K562 (cell line): ENCODE measurements around the gene FBXL13. TPM values are rescaled to one million over a fixed set of nuclear protein-coding genes. Genes with fewer than 3 reads are reported as not detected.

ENCODE experiments used
- ARID2 ChIP-seq: fragments of 450-650 bp; IDR thresholded peaks from 2 replicates; pipeline ENCODE4 v1.6.1; 2017; ENCODE audit warnings: antibody characterized with exemption, mild to moderate bottlenecking
- EP400 ChIP-seq: fragments of 450-650 bp; IDR thresholded peaks from 2 replicates; pipeline ENCODE4 v1.6.1; 2017; ENCODE audit warnings: antibody characterized with exemption, mild to moderate bottlenecking, moderate library complexity
- FOSL1 ChIP-seq: fragments of 200-800 bp; sonication (Bioruptor generic); conservative IDR thresholded peaks from 2 replicates; pipeline ENCODE4 v1.6.1; 2016; ENCODE audit warnings: missing genetic modification characterization, missing compliant biosample characterization
- FUS ChIP-seq: fragments of 200-400 bp; formaldehyde crosslinking; optimal IDR thresholded peaks from 2 replicates; pipeline ENCODE3; 2017; ENCODE audit warnings: low read depth, low read length
- HBP1 ChIP-seq: fragments of 450-650 bp; formaldehyde crosslinking; IDR thresholded peaks from 2 replicates; pipeline ENCODE4 v1.4.0; 2022; ENCODE audit warnings: missing genetic modification characterization
- KDM1A ChIP-seq, 2 experiments: fragments of 450-650 bp; IDR thresholded peaks; 2 replicates each; pipeline ENCODE4 v1.6.1; 2016; ENCODE audit warnings: mild to moderate bottlenecking in 2 of 2
- MAFK ChIP-seq: IDR thresholded peaks from 2 replicates; pipeline ENCODE4 v1.6.1; 2011; ENCODE audit warnings: low read length, improper control_type of control experiment
- POLR2H ChIP-seq: IDR thresholded peaks from 2 replicates; pipeline ENCODE4 v1.6.1; 2016; ENCODE audit warnings: missing genetic modification characterization, low read depth, mild to moderate bottlenecking, control low read depth, missing compliant biosample characterization, moderate library complexity
- SMARCE1 ChIP-seq: fragments of 450-650 bp; IDR thresholded peaks from 2 replicates; pipeline ENCODE4 v1.7.1; 2016; ENCODE audit warnings: mild to moderate bottlenecking
- SRSF9 ChIP-seq: fragments of 200-400 bp; formaldehyde crosslinking; IDR thresholded peaks from 2 replicates; pipeline ENCODE4 v1.6.1; 2017; ENCODE audit warnings: low read depth, low read length, borderline replicate concordance
- TRIM28 ChIP-seq: fragments of 450-650 bp; IDR thresholded peaks from 2 replicates; pipeline ENCODE4 v1.6.1; 2017
- ZNF318 ChIP-seq, 2 experiments: fragments of 450-650 bp; IDR thresholded peaks; 2 replicates each; pipeline ENCODE4 v1.6.1; 2016; ENCODE audit warnings: mild to moderate bottlenecking in 2 of 2, borderline replicate concordance in 1 of 2, low read depth in 1 of 2, moderate library complexity in 1 of 2
- ZNF436 ChIP-seq: fragments of 250-450, 450-650 bp; sonication (Bioruptor Pico); formaldehyde crosslinking; IDR thresholded peaks from 2 replicates; pipeline ENCODE4 v1.7.0; 2020; ENCODE audit warnings: mild to moderate bottlenecking
- ZNF561 ChIP-seq: fragments of 450-650 bp; formaldehyde crosslinking; conservative IDR thresholded peaks from 2 replicates; pipeline ENCODE4 v1.4.0; 2020; ENCODE audit warnings: mild to moderate bottlenecking, moderate library complexity
- ZNF740 ChIP-seq, 3 experiments: fragments of 200-800 bp in 1 of 3; sonication (Bioruptor generic) in 1 of 3; sonication (generic) in 1 of 3; formaldehyde crosslinking in 1 of 3; IDR thresholded peaks; 2 replicates each; pipeline versions ENCODE4 v1.6.1 to v1.8.0; 2016 to 2022; ENCODE audit warnings: mild to moderate bottlenecking in 2 of 3, missing compliant biosample characterization in 2 of 3, missing genetic modification characterization in 2 of 3, missing genetic modification reagents in 1 of 3
- polyA plus RNA-seq, 8 experiments: library from polyadenylated mRNA; depleted of rRNA in 4 of 8; stranded (reverse) in 5 of 8; unstranded in 3 of 8; fragments of >200 nt; fragmentation: Nextera tagmentation in 2 of 8; fragmentation: Illumina TruSeq in 1 of 8; extraction: Ambion mirVana in 2 of 8; extraction: Trizol in 1 of 8; gene quantifications; 2 replicates each; pipeline versions ENCODE4 v1.2.1 to v1.2.3, GENCODE V29; 2011 to 2014; ENCODE audit warnings: inconsistent platforms in 1 of 8, missing spikeins in 1 of 8
- total RNA-seq, 7 experiments: library from RNA; depleted of rRNA in 6 of 7; stranded (reverse); fragments of >200 nt in 6 of 7; fragmentation: Illumina TruSeq in 2 of 7; extraction: Trizol in 2 of 7; gene quantifications; 2 replicates each; pipeline versions ENCODE4 v1.2.1 to v1.2.3, GENCODE V29; 2011 to 2021; ENCODE audit warnings: low replicate concordance in 1 of 7

Gene FBXL13
- total and polyA plus RNA-seq, 9 of the 15 experiments (the other 6 are each of a cell fraction or from before 2014, with no cell fraction given), result 16.3 to 55.0 (median 25.4) TPM

- TF ChIP-seq ZNF318 (IDR thresholded peaks at IDR 0.05; ENCODE audit: borderline replicate concordance in 1 of 2, low read depth in 1 of 2), result 0 out of 4 replicates have a peak, but pooled peaks of 1 of the 2 experiments have one; percentile 10
- no peak for TF ChIP-seq SRSF9
- TF ChIP-seq KDM1A (IDR thresholded peaks at IDR 0.05), result 0 out of 4 replicates have a peak, but pooled peaks of 1 of the 2 experiments have one; percentile 12
- TF ChIP-seq EP400, result peak; percentile 48; the same call in 1 of the 2 replicates
- no peak for TF ChIP-seq FUS
- TF ChIP-seq MAFK, result peak; percentile 80
- no peak for TF ChIP-seq ZNF740 (CRISPR knock-in tag; IDR thresholded peaks at IDR 0.05)
- TF ChIP-seq ZNF740 (tag; IDR thresholded peaks at IDR 0.05), result no peak
- TF ChIP-seq ZNF561, result no peak
- TF ChIP-seq HBP1, result peak; percentile 52; the same call in 1 of the 2 replicates
- no peak for TF ChIP-seq ZNF436 (CRISPR knock-in tag)
- TF ChIP-seq TRIM28, result peak; percentile 80; the same call in 1 of the 2 replicates
- TF ChIP-seq FOSL1 (tag), result peak; percentile 98
- TF ChIP-seq POLR2H (tag), result peak; percentile 77
- TF ChIP-seq ARID2, result no peak
- TF ChIP-seq SMARCE1, result peak; percentile 98
Observed at GRCh38 chr7:102991540-102992214, 82.9 kb downstream of the FBXL13 start (continued).
